HFF-Myc (cell line): ENCODE results near the gene ST6GAL2.

ENCODE experiments used
- DNase-seq: peaks from one replicate; pipeline ENCODE4 v3.0.0-alpha.2; 2011; ENCODE audit warnings: low read depth; ENCODE audit errors: extremely low read depth
- H3K4me3 ChIP-seq: replicated peaks from 2 replicates; pipeline ENCODE4 v1.5.1; 2011; ENCODE audit warnings: low read depth, mild to moderate bottlenecking, control low read depth, low read length
- TF ChIP-seq, protein P1 (sequence below): IDR thresholded peaks from 2 replicates; pipeline ENCODE4 v1.5.1; 2012; ENCODE audit warnings: mild to moderate bottlenecking, low read depth, low read length, control low read depth; ENCODE audit errors: missing control alignments

ST6GAL2 gene

DNA sequence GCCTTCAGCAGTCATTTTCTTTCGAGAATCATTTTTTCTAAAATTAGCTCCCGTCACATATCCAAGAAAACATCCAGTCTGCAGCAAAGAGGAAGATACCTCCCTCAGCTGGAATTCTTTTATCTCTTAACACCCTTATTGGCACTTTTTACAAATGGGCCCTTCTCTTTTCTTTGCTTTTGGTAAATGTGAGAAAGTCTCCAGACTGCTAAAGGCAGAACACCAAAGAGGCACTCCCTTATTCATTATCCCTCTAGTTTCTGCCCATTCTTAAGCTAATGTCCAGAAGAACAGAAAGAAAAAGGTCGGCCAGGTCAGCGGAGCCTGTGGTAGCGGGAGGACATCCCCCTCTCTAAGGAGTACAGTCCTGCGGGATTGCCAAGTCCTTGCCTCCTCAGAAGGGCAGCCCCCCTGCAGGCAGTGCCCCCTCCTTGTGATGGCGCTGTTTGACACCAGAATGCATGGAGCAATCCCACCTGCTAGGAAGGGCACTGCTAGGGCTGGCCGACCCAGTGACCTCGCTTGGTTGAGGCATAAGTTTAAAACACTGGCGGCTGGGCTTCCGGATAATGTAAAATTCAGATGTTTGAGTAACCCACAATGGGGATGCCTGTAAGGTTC is 34.0 kb downstream of the ST6GAL2 start:
- TF ChIP-seq, protein P1, sequence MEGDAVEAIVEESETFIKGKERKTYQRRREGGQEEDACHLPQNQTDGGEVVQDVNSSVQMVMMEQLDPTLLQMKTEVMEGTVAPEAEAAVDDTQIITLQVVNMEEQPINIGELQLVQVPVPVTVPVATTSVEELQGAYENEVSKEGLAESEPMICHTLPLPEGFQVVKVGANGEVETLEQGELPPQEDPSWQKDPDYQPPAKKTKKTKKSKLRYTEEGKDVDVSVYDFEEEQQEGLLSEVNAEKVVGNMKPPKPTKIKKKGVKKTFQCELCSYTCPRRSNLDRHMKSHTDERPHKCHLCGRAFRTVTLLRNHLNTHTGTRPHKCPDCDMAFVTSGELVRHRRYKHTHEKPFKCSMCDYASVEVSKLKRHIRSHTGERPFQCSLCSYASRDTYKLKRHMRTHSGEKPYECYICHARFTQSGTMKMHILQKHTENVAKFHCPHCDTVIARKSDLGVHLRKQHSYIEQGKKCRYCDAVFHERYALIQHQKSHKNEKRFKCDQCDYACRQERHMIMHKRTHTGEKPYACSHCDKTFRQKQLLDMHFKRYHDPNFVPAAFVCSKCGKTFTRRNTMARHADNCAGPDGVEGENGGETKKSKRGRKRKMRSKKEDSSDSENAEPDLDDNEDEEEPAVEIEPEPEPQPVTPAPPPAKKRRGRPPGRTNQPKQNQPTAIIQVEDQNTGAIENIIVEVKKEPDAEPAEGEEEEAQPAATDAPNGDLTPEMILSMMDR: no peak
- DNase-seq: no peak
- no peak overlapping the region for H3K4me3 ChIP-seq

DNA sequence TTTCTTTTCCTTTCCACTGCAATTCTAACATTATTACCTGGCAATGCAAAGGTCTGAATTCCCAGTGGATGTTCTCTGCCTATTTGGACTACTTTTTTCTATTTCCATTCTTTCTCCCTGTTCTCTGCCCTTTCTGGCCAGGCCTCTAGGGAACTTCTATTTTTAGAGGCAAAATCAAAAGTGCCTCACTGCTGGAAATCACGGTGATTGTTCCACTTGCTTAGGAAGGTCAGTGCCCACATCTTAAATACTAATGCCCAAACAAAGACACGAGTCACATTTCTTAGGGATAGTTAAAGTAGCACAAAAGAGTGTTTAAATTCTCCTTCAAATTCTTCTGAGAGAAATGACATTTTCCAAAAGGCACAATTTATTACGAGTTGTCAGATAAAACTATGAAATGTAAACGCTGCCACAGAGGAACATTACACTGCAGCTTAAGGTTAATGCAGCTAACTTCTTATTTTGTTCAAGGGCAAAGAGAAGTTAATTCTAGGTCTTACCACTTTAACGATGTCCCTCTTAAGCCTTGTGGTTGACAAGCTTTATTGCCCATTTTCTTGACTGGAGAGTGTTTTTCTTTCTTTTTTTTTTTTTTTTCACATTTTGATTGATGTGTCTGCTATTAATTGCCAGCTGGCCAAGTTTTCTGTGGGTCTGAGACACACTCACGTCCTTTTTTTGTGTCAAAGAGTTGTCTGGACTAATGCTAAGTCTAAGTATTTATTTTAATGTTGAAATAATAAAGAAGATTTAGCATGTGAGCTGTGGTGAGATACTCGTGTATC is 34.7 kb downstream of the ST6GAL2 start:
- H3K4me3 ChIP-seq: no peak overlapping the region
- no peak for DNase-seq
- TF ChIP-seq, protein P1: no peak

DNA sequence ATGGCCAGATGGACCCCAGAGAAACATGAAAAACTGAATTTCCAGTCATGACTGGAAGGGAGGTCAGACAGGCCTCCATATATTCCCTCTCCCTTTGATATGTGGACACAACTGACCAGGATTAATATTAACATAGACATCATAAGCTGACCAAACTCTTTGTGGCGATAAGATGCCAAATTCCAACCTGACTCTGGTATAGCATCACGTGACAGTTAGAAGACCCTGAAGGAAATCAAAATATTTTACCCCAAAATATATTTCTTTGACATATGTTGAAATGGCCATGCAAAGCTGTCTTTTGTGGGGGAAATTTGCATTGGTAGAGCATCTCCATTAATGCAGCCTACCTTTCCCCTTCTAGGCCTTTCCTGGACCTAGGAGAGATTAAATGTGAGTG is 36.7 kb downstream of the ST6GAL2 start:
- TF ChIP-seq, protein P1: no peak

DNA sequence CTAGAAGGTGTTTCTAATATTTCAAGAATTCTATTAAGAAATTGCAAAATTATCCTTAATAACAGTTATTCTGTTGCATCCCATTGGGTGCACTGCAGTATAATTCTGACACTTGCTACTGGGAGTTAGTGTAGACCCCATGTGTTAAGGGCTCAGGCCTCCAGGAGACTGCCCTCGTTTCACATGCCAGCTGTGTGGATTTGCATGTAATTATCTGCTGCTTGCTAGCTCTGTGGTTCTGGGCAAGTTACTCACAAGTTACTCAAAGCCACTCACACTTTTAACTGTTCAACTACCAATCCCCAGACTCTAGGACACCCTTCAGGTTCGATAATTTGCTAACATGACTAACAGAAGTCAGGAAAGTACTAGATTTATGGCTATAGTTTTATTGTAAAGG is 38.6 kb downstream of the ST6GAL2 start:
- DNase-seq: no peak
- H3K4me3 ChIP-seq: no peak overlapping the region
- TF ChIP-seq, protein P1: no peak

More for the DNA sequence above, 36.7 kb downstream of the ST6GAL2 start:
- H3K4me3 ChIP-seq: no peak overlapping the region
- DNase-seq: no peak

DNA sequence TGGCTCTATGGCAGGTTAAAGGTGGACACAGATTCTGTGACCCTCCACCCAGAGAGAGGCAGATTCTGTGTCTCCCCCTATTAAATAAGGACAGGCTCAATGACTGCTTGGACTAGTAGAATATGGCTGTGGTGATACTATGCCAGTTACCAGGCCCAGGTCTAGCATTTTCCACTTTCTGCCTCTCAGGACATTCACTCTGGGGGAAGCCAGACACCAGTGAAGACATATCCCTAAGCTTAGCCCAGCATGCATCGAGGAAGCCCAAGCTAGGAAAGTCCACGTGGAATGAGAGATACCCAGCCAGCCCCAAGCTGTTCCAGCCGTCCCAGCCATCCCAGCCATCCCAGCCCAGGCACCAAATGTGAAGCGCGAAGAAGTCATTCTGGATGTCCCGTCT is 40.3 kb downstream of the ST6GAL2 start:
- no peak overlapping the region for H3K4me3 ChIP-seq
- no peak for DNase-seq
- TF ChIP-seq, protein P1: no peak

DNA sequence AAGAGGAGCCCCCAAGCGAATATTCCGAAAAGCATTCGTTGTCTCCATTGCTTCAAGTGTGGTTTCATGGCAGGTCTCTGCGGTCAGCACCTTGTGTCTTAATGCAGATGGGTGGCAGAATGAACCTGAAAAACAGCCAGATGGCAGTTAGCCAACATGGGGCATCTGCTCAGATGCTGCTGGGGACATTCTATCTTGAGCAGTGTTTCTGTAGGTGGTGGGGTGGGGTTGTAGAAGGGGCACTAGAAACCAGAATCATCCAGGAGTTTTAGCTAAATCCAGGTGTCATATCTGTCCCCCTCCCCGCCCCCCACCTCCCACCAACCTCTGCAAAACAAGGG is 42.1 kb downstream of the ST6GAL2 start:
- no peak overlapping the region for H3K4me3 ChIP-seq
- DNase-seq: no peak
- TF ChIP-seq, protein P1: no peak
